ENCODE results near the gene TIMP2. TPM values are rescaled to one million over a fixed set of nuclear protein-coding genes. Genes with fewer than 3 reads are reported as not detected.

Gene TIMP2
- total and polyA plus RNA-seq, 2 of the 8 experiments (the other 6 are each of a cell fraction or from before 2014, with no cell fraction given): 18.2 to 43.3 TPM

- no peak for TF ChIP-seq ATF2 (IDR thresholded peaks at IDR 0.05; ENCODE audit: low read length)
- no peak for TF ChIP-seq PHF8 (conservative IDR thresholded peaks at IDR 0.05; ENCODE audit: low read depth, low read length)
- no peak for TF ChIP-seq POLR2AphosphoS5 (IDR thresholded peaks at IDR 0.05; ENCODE audit: low read depth, low read length)
- no peak for TF ChIP-seq SIX5 (IDR thresholded peaks at IDR 0.05; ENCODE audit: low read depth, low read length)
- TF ChIP-seq SRF (IDR thresholded peaks at IDR 0.05; ENCODE audit: low read depth, low read length): no peak
- no peak for TF ChIP-seq EP300 (IDR thresholded peaks at IDR 0.05; ENCODE audit: borderline replicate concordance in 1 of 2, low read depth in 2 of 2, low read length in 2 of 2)
- no peak for TF ChIP-seq TBP (IDR thresholded peaks at IDR 0.05; ENCODE audit: low read depth, low read length)
These were observed 29.5 kb upstream of the TIMP2 start (continued) for GRCh38 chr17:78954684-78955083.

Measured in H1 (cell line).